ENCODE results near the gene TMEM169.

TMEM169 gene

DNA sequence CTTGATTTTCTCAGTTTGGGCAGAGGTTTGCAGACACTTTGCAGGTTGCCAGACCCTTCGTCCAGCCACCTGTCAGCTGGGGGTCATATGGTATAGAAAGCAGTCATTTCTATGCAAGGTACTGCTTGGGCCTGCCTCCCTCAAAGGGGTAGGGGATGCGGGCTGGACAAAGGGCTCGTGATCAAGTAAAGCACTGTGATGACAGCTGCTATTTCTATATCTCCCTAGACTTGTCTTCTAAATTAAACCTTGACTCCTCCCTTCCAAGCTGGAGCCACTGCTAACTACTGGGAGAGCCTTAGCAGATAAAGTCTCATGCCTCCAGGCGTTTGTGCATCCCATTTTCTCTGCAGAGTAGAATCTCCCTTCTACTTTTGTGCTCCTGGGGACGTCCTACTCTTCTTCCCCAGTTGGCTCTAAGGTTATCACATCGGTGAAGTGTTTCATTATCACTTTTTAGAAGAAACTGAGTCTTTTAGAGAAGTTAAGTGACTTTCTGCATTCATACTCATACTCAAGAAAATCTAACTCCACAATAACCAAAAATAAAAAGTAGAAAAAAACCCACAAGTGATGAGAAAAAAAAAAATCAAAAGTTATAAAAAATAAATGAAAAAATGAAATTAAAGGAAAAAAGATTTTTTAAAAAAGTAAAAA lies 26.7 kb downstream of the TMEM169 start:
- no peak for DNase-seq

DNA sequence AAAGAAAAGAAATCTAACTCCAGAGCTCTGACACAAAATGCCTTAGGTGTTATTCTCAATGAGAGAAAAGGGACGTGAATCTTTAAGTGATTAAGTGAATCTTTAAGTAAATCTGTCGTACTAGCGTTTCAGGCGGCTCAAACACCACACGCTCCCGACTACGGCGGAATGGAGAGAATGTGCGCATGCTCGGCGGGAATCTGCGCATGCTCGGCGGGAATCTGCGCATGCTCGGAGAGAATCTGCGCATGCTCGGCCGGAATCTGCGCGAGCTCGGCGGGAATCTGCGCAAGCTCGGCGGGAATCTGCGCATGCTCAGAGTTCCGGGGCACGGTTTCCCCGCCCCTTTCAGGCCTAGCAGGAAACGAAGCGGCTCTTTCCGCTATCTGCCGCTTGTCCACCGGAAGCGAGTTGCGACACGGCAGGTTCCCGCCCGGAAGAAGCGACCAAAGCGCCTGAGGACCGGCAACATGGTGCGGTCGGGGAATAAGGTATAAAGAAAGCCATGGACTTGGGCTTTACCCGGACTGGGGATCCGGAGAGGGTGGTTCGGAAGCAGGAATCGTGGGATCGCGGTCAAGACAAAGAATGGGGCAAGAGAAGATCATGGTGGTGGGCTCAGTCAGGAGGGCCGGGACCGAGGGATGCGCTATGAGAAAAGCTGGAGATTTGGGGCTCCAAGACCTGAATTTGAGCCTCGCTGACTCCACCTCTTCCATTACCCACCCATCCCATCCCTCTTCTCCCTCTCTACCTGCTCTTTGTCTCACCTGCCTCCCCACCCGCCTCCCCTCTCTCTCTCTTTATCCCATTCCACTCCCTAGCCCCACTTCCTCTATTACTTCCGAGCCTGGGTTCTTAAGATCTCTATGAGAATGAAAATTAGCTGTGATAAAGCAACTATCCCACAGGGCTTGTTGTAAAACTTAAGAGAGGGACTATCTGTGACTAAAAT lies 27.5 kb downstream of the TMEM169 start, which contains the start of gene XRCC5:
TSS of gene XRCC5 (plus strand) at position 382 of the 955 bp plus-strand sequence. CDS start at position 471, 89 bp downstream.
- DNase-seq, result peak; percentile 97

DNA sequence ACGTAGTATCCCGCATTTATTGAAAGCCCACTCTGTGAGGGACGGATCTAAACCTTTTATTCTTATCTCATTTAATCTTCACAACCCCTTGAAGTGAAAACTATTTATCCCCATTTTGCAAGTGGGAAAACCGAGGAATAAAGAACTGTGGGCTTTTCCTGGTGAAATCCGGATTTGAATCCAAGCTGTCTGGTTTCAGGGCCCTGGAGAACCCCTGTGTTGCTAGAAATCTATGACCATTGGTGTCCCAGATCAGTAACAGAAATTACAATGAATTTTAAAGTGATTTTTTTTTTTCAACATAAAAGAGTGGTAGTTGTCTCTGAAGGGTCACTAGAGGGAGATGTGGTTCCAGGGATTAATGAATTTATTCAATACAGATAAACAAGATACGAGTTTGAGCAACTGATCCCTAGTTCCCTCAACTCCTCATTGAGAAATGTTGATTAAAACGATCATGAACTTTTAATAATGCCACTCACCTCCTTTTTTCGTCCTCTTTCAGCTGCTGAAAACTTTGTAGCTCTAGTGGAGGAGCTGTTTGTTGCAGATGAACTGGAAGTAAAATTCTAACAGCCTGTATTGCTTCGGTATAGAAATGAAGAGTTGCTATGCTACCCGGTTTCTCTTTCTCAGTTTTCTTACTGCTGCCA lies 28.4 kb downstream of the TMEM169 start:
- no peak for DNase-seq

DNA sequence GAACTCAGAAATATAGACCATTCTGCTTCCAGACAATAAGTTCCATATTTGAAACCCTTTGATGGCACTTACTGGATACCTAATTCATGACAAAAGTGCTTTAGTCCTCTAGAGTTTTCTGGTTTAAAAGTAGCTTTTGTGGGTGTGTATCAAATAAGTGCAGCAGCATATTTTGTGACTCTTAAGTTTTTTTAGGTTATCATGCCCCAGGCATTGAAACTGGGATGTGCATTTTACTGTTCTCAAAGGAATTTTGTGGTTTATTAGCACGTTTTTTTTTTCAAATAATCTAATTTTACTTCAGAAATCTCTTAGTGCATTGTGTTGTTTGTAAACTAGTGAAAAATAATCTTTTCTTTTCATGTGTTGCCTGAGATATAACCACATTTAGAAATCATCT lies 28.9 kb downstream of the TMEM169 start:
- no peak for DNase-seq

DNA sequence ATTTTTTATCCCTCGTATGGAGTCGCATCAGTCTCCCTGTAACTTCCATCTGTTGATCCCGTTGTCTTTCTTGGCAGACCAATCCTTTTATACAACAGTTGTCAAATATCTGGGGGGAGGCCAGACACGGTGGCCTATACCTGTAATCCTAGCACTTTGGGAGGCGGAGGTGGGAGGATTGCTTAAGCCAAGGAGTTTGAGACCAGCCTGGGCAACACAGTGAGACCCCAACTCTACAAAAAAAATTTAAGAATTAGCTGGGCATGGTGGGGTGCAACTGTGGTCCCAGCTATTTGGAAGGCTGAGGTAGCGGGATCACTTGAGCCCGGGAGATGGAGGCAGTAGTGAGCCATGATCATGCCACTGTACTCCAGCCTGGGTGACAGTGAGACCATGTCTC lies 29.4 kb downstream of the TMEM169 start:
- DNase-seq, result no peak

DNA sequence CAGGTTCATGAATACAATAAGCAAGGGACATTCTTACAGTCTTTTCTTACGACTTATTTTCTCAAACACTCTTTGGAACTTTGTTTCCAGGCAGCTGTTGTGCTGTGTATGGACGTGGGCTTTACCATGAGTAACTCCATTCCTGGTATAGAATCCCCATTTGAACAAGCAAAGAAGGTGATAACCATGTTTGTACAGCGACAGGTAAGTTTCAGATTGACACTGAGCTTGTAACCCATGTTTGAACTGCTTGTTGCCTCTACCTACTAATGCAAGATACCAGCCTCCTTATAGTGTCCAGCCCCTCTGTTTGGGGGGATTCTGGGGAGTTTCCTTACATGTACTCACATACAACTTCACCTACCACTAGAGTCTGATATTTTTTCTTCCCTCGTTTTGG lies 31.2 kb downstream of the TMEM169 start:
- DNase-seq, result no peak

DNA sequence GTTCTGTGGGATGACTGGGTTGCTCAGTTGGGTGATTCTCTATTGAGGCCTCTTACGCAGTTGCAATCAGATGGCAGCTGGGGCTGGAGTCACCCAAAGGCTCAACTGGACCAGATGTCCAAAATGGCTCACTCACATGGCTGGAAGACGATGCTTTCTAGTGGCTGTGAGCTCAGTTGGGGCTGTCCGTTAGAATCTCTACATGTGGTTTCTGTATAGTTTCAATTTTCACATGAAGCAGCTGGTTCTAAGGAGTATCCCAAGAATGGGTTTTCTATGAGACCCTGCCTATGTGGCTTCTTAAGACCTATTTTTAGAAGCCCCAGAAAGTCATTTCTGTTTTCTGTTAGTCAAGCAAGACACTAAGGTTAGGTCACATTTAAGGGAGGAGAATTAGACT lies 31.9 kb downstream of the TMEM169 start:
- DNase-seq, result no peak

DNA sequence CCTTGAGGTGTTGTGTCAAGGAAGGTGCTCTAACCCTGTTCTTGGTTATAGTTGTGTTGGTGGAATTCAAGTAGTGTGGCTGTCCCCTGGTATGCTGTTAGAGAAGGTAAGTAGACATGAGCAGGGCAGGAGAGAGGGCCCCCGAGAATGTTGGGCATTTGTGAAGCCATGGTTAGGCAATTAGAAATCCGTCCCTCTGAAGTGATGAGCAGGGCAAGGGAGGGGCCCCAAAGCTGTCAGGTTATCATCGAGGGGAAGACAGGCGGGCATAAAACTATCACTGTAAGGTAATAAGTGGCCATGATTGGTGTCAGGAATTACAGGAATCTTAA lies 32.6 kb downstream of the TMEM169 start:
- no peak for DNase-seq

DNA sequence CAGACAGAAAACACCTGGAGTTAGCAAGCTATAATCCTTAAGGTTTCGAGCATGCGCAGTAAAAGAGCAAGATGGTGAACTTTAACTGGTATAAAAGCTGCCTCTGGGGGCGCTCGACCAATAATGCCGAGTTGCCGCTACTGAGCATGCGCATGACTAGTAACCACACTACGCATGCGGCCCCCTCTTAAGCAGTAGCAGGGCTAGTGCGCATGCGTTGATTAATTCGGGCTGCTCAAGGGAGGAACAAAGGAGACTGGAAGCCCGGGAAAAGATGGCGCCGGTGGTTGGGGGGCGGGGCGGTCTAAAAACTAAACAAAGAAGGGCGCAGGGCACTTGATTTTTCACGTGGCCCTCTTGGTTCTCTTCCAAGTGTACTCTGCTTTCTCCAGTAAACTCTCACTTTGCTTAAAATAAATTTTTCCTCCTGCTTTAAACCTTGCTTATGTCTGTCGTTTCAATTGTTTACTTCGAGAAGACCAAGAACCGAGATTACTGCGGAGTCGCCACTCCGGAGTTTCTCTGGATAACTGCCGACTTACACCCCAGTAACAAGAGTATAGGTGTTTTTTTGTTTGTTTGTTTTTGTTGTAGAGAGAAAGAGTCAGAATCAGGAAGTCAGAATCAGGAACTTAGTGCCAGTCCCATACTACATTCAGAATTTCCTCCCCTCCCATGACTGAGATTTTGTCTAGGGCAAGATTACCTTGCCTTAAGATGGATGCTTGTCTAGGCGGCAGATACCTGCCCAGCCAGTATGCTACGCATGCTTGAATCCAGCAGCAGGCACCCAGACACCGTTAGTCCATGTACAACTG lies 33.2 kb downstream of the TMEM169 start:
- peak; percentile 98 for DNase-seq

DNA sequence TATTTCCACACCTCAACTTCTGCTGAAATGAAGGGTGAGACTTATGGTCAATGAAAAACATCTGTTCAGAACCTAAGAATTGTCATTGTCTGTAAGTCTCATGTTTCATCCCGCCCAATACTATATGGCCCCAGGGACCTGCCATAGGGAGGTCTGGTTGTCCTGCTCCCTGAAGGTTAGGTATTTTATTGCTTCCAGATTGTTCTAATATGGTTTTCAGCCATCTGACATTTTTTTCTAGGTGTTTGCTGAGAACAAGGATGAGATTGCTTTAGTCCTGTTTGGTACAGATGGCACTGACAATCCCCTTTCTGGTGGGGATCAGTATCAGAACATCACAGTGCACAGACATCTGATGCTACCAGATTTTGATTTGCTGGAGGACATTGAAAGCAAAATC lies 34.7 kb downstream of the TMEM169 start:
- no peak for DNase-seq

DNA sequence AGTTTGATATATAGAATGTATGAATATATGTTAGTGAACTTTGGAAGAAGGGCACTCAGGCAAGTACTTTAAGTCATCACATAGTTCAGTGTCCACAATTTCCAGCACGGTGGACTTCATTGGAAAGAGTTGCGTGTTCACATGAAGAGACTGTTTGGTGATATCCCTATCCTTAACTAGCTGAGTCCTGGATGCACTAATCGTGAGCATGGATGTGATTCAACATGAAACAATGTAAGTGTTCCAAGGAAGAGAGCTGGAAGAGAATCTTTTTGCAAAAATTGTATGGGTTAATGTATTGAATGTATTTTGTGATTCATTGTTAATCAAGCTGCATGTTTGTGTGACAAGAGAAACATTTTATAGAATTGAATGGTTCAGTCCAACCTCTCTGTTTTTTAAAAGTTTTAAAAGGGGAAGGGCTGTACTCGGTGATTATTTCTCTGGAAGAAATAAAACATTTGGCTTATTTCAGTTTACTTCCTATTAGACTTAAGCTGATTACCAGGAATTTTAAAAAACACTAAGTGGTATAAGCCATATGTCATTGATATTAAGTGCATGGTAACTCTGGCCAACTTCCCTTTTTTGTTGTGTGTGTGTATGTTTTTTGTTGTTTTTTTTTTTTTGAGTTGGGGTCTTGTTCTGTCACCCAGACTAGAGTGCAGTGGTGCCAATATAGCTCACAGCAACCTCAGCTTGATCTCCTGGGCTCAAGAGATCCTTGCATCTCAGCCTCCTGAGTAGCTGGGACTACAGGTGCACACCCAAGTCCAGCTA lies 36.0 kb downstream of the TMEM169 start:
- DNase-seq, result no peak

DNA sequence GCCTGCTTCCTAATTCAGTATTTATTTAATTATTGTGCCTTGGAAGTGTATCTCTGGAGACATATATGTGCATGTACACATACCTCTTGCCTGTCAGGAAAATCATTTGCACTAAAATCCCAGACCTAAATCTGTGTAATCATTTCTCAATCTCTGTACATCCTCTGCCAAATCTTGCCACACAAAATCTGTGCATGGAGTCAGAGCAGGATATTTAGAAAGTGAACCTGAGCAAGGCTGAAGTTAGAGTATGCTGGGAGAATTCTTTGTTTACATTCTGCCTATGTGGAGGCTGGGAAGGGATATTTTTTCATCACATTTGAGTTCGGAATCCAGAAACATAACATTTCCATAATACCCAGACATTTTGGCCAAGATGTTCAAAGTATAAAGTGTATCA lies 36.8 kb downstream of the TMEM169 start:
- no peak for DNase-seq

DNA sequence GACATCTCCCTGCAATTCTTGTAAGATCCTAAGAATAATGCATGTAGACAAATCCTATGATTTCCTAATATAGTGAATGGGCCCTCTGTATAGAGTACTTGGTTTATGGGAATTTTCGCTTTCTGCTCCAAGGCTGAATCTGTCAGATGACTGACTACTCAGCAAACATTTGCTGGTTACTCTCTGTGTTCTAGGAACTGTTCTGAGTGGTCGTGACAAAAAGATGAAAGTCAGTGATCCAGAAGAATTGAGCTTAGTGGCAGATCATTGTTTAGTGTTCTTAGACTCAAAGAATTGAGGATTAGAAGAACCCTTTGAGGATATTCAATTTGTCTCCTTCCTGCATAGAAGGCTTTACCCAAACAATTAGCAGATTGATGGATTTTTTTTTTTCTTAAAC lies 37.4 kb downstream of the TMEM169 start:
- DNase-seq, result no peak

DNA sequence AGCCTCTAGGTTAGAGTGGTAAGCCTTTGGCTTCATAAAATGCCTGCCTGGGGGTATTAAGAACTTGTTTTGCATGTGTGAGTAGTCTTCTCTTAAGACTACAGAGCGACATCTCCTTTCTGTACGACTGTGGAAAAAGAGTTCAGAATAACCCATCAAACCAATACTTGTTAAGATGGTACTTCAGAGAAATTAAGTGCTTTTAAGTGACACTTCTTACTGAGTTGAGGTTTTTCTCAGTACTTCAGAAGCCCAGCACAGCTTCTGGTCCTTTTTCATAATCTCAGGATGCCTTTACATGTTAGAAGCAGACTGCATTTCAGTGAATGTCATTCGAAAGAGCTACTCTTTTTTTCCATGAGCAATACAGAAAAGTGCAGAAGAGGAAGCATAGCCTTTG lies 38.3 kb downstream of the TMEM169 start:
- no peak for DNase-seq

DNA sequence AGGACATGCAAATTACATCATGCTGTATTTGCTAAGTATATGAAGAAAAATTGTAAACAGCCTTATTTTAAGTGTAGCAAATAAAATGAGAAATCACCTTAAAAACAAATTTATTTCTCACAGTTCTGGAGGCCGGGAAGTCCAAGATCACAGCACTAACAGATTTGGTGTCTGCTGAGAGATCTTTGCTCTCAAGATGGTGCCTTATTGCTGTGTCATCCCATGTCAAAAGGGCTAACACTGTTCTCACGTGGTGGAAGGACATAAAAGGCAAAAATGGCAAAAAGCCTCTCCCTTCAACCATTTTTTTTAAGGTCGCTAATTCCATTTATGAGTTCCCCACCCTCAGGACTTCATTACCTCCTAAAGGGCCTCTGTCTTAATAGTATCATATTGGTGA lies 39.5 kb downstream of the TMEM169 start:
- no peak for DNase-seq

DNA sequence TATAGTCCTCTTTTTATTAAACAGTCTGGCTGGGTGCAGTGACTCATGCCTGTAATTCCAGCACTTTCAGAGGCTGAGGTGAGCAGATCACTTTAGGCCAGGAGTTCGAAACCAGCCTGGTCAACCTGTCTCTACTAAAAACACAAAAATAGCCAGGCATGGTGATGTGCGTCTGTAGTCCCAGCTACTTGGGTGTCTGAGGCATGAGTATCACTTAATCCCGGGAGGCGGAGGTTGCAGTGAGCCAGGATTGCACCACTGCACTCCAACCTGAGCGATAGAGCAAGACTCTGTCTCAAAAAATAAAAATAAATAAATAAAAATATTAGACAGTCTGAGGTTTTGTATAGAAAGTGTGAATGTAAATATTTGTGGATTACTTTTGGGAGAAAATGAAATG lies 45.2 kb downstream of the TMEM169 start:
- no peak for DNase-seq

DNA sequence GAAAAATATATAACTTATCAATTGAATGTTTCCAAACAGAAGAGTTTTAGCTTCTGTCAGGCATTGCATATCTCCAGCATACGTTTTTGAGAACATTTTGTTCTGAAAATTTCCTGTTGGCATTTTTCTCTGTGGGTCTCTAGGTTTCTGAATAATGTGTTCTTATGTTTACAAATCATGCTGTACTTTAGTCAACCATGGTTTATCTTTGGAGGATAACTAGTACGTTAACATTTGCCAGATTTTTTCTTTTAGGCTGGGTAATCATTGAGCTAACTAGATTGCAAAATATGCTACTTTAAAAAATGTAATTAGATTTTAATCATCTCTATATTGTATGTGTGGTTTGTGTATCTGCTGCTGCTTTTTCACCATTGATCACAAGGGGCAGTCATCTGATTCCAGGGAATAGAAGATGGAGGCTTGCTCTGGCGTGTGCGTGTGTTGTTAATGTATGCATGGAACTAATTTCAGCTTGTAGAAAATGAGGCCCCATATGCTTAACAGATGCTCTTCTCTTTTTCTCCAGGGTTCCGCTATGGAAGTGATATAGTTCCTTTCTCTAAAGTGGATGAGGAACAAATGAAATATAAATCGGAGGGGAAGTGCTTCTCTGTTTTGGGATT lies 48.7 kb downstream of the TMEM169 start:
- DNase-seq, result no peak

DNA sequence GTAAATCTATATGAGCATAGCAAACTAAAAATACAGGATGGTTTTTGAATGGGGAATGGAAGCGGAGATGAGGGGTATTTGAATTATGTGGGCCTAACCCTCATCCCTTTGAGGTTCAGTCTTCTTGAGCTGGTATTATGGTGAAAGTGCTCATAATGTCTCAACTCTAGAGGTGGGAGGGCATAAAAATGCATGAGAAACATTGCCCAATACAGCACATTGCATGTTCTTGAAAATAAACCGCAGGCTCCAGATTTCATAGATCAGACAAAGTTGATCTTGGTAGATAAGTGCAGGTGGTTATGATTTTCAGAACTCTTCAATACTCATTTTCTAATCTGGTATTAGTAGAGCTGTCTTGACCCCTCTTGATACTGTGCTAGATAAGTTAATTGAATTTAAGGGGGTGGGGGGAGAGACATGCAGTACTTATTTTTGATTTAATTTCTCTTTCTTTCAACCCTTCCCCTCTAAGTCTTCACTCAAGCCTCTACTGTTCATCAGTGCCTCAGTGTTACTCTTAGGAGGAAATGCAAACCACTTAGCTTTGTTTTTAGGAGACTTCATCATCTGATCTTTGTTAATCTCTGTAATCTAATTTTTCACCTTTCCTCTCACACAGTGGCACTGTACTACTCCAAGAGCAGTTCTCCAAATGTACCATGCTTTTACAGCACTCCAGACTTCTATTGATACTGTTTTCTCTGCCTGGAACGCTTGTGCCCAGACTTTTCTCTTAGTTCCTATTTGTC lies 49.6 kb downstream of the TMEM169 start:
- no peak for DNase-seq

DNA sequence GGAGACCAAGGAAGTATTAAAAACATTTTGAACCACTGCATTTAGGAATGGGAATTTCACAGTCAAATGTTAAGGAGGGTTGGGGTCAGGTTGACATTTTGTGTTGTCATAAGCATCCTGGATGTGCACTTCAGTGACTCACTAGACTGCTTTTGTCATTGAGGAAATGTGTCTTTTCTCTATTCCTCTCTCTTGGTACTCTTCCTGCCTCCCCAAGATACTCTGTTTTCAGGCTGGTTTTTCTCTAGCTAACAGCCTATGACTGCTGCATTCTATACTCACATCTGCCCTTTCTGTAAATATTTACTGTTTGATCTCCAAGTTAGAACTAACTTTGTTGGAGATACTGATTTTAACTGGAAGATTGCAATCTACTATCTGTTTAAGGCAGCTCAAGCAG lies 50.9 kb downstream of the TMEM169 start:
- DNase-seq, result no peak

DNA sequence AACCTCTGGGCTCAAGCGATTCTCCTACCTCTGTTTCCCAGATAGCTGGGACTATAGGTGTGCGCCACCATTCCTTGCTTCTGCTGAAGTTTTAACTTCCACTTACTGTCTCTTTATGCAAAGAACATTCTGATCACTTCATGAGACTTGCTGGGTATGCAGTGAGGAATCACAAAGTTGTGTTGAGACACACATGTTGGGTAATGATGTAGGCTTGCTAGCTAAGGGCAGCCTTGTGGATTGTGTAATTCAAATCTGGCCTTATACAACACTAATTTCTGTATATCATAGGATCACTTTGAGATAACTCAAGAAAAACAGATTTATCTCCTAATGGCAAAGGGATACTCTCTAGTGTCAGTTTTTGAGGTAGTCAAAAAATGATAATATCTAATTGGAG lies 51.7 kb downstream of the TMEM169 start:
- DNase-seq, result no peak

DNA sequence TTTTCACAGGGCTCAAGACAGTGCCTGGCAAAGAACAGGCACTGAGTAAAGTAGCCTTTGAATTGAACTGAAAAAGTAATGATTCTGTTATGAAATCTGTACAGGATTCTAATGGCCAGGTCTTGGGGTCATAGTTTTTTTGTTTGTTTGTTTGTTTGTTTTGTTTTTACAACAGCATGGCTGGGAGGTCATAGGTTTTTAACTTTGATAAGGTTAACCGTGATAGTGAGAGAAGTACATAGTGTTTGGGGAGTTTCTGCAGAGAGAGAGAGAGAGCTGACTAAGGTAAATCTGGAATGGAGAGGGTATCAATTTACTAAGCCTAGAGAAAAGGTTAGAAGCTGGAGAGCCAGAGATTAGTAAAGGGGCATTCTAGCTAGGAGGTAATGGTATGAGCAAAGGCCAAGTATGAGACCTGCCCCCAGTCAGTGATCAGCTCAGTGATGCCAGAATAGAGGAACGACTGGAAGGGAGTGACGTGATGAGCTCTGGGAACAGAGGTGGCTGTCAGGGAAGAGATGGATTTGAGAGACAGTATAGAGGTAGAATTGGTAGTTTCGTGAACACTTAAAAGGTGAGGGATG lies 53.3 kb downstream of the TMEM169 start:
- no peak for DNase-seq
